GM04504 (cell line): Measurements from ENCODE around the gene LRCH1.

ENCODE experiments used
- DNase-seq: peaks from one replicate; pipeline ENCODE4 v3.0.0-alpha.2; 2012; ENCODE audit warnings: low read depth

The LRCH1 gene

GRCh38 chr13:46712524-46712923 is 159.6 kb downstream of the LRCH1 start:
- DNase-seq = no peak

DNA sequence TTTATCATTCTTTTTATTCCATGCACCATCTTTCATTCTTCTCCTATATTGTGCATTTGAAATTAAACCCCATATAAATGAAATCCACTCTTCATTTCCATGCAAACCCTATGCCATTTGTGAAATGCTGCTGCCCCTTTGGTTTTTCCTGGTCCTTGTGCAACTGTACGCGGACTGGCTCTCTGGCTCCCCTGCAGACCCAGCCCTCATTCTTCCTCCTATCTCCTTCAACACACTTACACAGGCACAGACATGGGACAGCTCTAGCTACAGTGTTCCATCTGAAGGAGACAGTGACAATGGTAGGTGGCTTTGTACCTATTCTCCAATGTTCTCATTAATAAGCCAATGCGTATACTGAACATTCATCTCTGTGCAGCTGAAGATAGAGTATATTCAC is 162.4 kb downstream of the LRCH1 start:
- DNase-seq = no peak

GRCh38 chr13:46716821-46717220 is 163.9 kb downstream of the LRCH1 start:
- DNase-seq = no peak

GRCh38 chr13:46717275-46717674 is 164.3 kb downstream of the LRCH1 start:
- DNase-seq = no peak

DNA sequence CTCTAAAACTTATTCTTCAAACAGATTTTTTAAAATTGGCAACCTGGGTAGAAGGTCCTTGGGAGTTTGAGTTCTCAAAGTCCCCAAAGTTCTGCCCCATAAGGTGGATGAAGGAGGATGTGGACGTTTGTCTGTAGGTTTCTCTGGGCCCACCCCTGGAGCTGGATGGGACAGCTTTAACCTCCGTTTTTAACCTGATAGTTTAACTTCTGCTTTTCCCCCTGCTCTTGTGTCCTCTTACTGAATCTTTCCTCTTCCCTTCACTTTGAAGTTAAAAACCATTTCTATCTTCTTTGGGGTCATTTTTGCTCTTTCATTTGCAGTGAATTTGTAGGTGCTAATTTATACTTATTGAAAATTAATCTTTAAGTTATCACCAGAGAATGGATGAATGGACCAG is 164.9 kb downstream of the LRCH1 start:
- DNase-seq = no peak

DNA sequence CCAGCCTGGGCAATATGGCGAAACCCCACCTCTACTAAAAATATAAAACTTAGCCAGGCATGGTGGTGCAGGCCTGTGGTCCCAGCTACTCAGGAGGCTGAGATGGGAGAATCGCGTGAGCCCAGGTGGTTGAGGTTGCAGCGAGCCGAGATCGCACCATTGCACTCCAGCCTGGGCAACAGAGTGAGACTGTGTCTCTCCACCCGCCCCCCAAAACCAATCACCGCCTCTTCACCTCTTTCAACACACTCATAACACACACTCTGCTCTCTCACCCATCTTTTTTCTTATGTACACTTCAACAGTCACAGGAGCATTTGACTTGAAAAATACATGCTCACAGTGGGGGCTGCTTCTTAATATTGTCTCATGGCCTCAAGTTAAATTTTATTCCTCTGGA is 167.2 kb downstream of the LRCH1 start:
- DNase-seq = no peak

DNA sequence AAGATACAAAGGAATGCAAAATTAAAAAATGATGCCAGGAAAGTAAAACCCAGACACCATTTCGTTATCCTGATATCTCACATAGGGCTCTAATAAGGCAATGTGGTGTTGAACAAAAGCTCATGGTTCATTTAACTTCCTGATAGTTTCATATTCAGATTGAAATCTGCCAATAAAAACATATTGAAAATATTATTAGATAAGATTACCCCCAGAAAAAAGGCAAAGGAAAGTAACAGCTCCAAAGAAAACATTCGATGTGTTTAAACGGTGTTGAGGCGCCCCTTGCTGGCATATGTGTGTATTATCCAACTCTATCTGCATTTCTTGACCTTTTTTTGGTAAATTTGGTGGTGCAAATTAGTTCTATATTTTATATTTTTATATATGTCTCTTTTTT is 168.1 kb downstream of the LRCH1 start:
- DNase-seq = no peak

GRCh38 chr13:46726347-46726746 is 173.4 kb downstream of the LRCH1 start:
- DNase-seq = no peak

DNA sequence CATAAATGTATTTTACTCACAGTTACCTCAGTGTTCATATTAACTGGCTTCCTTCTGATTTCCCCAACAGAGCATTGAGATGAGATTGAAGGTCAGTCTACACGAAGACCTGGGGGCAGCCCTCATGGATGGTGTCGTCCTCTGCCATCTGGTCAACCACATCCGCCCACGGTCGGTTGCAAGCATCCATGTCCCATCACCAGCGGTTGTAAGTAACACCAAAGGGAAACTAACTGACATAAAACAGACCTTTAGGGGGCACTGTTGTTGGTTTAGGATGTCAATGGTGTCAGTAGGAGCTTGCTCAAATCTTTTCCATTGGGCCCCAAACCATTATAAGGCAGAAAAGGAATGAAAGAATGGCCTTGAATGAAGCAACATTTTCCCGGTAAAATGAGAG is 175.8 kb downstream of the LRCH1 start:
- no peak for DNase-seq

DNA sequence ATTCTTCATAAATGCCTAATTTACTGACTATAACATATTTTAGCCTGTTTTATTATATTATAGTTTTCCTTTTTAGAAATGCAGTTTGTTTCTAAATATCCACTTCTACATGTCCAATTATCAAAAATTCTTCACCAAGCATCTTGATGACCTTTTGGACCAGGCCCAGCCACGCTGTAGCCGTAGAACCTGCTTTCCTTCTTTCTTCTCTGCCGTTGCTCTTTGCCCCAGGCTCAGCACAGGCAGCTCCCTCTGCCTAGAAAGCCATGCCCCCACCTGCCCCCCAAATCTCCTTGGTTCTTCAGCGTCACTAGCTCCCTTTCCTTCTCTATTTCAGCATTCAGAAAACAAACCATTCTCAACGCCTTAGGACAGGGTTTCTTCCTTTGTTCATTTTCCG is 178.6 kb downstream of the LRCH1 start:
- DNase-seq = no peak

GRCh38 chr13:46735425-46735824 is 182.5 kb downstream of the LRCH1 start:
- DNase-seq = no peak

DNA sequence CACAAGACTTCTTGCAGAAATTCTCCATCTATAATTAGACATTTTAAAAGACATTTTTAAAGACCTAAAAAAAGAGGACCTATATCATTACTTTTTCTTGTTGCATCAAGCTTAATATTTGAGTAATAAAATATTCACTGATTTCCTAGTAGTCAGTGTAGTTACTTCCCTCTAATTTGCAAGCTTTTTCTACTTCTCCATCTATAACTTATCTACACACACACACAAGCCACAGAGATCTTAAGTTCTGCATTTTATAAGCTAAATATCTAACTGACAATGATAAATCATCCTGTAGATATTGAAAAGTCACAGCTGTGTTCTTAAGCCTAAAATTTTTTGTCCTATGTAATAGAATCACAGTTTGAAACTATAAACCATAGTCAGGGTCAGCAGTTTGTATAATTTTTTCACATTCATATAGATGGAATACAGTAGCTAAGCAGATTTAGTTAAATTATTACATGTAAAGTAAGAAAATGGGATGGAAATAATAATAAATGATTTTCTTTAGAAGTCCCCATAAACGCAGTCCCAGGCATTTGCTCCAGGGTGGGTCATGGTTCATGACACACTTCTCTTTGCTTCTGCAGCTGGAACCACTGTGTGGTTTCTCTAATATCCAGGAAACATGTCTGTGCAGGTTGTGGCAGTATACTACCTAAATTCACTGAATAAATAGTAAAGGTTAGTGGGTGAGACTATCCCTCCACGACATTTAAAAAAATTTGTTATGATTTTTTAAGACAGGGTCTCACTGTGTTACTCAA is 183.8 kb downstream of the LRCH1 start:
- no peak for DNase-seq

DNA sequence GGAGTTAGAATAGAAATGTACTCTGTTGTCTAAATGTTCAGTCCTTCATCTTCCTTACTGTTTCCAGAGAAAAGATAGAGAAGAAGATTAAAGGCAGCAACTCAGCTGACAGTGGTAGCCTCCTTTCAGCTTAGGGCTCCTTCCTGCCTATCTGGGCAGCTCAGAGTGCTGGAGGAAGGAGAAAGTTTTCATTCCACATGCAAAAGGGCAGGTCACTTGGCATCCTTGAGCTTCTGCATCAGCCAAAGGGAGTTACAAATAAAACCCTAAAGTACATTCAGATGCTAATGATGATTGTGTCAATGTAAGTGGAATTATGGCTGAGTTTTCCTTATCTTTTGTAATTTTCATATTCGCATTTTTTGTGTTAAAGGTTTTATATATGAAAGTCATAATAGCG is 185.1 kb downstream of the LRCH1 start:
- DNase-seq = no peak

GRCh38 chr13:46738766-46739165 is 185.8 kb downstream of the LRCH1 start:
- DNase-seq = no peak

DNA sequence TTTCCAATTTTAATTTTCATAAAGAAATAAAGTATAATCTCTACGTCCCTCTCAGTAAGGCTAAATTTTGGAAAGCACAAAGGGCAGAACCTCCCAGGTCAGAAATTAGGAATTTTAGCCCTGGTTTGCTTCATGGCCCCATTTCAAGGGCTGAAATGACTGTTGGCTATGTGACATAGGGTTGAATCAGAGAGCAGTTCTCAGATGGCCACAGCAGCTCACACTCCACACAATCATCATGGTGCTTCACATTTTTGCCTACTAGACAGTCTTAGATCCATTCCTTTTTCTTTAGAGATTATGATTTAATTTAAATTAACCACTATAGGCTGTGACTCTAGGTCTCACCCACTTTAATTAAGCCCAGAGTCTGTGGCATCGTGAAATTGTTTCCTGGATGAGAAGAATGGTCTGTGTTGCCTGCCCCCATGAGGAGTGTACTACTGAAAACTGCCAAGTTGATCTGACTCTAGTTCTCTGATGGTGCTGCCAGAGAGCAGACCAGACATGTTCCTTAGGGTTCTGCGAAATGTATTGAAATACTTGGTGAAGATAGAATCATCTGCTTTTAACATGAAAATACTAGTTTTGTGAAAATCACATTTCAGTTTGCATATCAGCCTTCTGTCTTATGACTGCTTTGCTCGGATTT is 186.6 kb downstream of the LRCH1 start:
- no peak for DNase-seq

- DNase-seq = no peak
Observed at GRCh38 chr13:46743191-46743590, 190.2 kb downstream of the LRCH1 start.

GRCh38 chr13:46745062-46745461 is 192.1 kb downstream of the LRCH1 start:
- no peak for DNase-seq

DNA sequence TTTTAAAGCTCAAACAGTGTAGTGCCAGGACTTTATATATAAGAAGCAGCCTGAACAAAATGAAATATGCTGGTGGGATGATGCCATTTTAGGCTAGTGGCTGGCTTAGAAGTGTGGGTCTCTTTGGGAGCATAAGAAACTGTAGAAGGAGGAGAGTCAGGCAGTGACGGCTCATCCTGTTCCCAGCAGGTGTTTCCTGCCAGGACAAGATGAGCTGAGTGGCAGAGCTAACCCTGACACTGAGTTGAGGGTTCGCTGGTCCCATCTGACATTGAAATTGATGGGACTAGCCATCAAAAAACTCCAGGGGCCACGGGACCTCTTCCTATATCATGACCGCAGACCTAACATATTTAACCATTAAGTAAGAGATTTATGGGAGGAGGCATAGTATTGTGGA is 192.7 kb downstream of the LRCH1 start:
- no peak for DNase-seq

DNA sequence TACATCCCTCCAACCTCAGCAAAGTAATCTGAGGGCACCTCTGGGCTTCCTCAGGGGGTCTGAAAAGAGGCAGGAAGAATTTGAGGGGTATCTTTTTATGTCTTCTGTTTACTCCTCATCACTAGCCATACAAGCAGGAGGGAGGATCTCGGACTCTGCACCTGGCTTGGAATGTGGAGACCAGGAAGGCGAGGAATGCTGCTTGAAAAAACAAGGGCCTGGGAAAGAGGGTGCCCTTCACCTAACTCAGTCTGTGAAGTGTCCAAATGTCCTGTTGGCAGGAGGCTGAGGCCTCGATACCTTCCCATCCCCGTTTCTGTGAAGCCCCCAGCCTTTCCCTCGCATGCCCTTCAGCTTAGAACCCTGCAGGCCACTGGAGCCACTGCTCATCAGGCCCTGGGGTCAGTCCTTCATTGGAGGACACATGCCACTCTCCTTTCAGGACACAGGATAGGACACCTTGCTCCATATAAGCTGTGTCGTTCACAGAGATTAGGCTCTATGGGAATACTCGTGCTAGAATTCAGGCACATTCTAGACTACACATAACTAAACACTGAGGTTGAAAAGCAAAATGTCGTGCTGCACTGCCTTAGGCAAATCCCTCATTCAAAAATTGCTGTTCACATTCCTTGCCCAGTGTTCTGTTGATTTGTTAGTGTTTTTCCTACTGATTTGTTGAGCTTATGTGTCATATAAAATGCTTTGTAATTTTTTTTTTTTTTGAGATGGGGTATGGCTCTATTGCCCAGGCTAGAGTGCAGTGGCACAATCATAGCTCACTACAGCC is 194.3 kb downstream of the LRCH1 start:
- DNase-seq = no peak

- no peak for DNase-seq
Observed at GRCh38 chr13:46748300-46748699, 195.3 kb downstream of the LRCH1 start.

DNA sequence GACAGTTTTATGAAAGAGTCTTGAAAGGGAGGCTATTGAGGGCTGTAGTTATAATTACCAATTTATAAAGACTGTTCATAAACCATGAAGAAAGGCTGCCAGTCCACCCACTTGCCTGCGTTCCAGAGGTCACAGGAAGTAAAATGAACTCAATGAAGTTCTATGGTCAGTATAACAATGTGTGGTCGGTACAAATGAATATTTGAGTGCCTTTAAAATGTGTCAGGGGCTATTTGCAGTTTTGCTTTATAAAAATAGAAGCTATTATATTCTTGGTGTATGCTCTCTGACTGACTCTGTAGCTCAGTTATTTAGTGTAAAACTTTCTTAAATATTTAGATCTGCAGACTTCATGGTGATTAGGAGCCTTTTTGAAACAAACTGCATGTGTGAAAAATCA is 197.0 kb downstream of the LRCH1 start:
- no peak for DNase-seq

GRCh38 chr13:46751811-46752635 is 199.1 kb downstream of the LRCH1 start:
- DNase-seq = peak; percentile 17
